Stimulated activated memory B cell treated with anti-CD40 and anti-IgM and Interleukin-4, amounts not matched to agents 10 μg/mL and 1 μg/mL and 100 μg/mL, for 72 hours (primary cell): ENCODE results near the gene CKAP4.

Source experiments
- ATAC-seq: fragments of 150-1000 bp; cut with Tn5 transposase; 2 replicates; pipeline ENCODE4 v1.10.0; 2021
- H3K27ac Mint-ChIP-seq: one replicate; pipeline ENCODE4 v1.8.0; 2022; ENCODE audit warnings: mild to moderate bottlenecking, mixed read lengths
- H3K27me3 Mint-ChIP-seq: one replicate; pipeline ENCODE4 v1.8.0; 2022; ENCODE audit warnings: mixed read lengths
- H3K36me3 Mint-ChIP-seq: one replicate; pipeline ENCODE4 v1.8.0; 2022; ENCODE audit warnings: mixed read lengths
- H3K4me1 Mint-ChIP-seq: one replicate; pipeline ENCODE4 v1.8.0; 2022; ENCODE audit warnings: mixed read lengths
- H3K4me3 Mint-ChIP-seq: one replicate; pipeline ENCODE4 v1.8.0; 2022; ENCODE audit warnings: mild to moderate bottlenecking, moderate library complexity, mixed read lengths
- H3K9me3 Mint-ChIP-seq: one replicate; pipeline ENCODE4 v1.8.0; 2022; ENCODE audit warnings: mixed read lengths

Gene CKAP4

DNA sequence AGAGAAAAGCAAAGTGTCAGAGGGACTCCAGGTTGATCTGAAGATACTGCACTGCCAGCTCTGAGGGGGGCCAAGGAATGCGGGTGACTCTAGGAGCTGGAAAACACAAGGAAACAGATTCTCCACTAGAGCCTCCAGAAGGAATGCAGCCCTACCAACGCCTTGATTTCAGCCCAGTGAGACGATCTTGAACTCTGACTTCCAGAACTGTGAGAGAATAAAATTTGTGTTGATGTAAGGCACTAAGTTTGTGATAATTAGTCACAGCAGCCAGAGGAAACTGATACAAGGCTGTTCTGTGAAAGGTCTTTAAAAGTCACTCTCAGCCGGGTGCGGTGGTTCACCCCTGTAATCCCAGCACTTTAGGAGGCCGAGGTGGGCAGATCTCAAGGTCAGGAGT, 34.2 kb downstream of the CKAP4 start:
- peaks cover 5% of the 10 kb centered on the region for H3K36me3 Mint-ChIP-seq
- no peaks in the 10 kb centered on the region for H3K4me1 Mint-ChIP-seq
- H3K4me3 Mint-ChIP-seq: no peak overlapping the region
- no peak overlapping the region for H3K27ac Mint-ChIP-seq
- no peak for ATAC-seq
- peaks cover 6% of the 10 kb centered on the region for H3K9me3 Mint-ChIP-seq
- peaks cover 88% of the 10 kb centered on the region for H3K27me3 Mint-ChIP-seq

- Mint-ChIP-seq H3K9me3 (peaks cover 9% of the 10 kb centered on the region), H3K4me1 (no peaks in the 10 kb centered on the region), H3K36me3 (no peaks in the 10 kb centered on the region), H3K27ac (no peak overlapping the region), H3K27me3 (peaks cover 91% of the 10 kb centered on the region), H3K4me3 (no peak overlapping the region)
- no peak for ATAC-seq
These were observed 35.8 kb downstream of the CKAP4 start for GRCh38 chr12:106211973-106212372.

DNA sequence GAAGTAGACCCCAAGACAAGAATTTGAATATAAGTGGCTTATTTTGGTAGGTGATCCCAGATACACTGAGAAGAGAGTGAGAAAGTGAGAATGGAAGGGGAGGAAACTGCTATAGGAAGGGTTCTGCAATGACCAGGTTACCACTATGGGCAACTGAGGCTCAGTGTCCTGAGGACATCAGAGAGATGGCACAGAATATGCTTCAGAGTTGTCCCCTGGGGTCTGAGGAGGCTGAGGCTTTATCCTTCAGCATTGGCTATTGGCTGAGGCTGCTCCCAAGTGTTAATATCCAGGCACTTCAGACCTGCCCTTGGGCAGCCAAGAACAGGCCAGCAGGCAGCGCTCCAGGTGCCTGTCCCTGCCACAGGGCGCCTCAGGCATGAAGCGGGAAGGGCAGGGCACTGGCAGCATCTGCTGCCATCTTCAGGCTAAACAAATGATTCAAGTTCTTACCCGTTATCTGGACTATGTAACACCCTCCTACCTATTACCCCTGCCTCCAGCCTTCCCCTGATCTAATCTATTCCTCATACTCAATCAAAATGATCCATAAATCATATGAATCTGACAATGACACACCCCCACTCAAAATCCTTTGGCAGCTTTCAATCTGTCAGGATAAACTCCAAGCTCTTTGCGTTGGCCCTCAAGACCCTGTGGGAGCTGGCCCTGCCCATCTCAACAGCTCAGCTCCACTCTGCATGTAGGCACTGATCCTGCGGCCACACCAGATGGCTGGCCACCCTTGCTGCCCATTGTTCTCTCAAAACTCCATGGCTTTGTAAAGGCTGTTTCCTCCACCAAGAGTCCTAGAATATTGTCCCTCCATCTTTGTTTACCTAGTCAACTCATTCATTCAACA, 42.4 kb downstream of the CKAP4 start:
- Mint-ChIP-seq H3K27ac (no peak overlapping the region), H3K36me3 (no peaks in the 10 kb centered on the region), H3K4me1 (no peaks in the 10 kb centered on the region), H3K4me3 (no peak overlapping the region), H3K27me3 (peaks cover 34% of the 10 kb centered on the region), H3K9me3 (peaks cover 14% of the 10 kb centered on the region)
- no peak for ATAC-seq

GRCh38 chr12:106204312-106204711, 43.5 kb downstream of the CKAP4 start:
- Mint-ChIP-seq H3K4me3 (no peak overlapping the region), H3K27me3 (peaks cover 22% of the 10 kb centered on the region), H3K27ac (no peak overlapping the region), H3K9me3 (peaks cover 14% of the 10 kb centered on the region), H3K4me1 (no peaks in the 10 kb centered on the region), H3K36me3 (no peaks in the 10 kb centered on the region)
- no peak for ATAC-seq

GRCh38 chr12:106197906-106198623, 49.8 kb downstream of the CKAP4 start:
- Mint-ChIP-seq H3K36me3 (no peaks in the 10 kb centered on the region), H3K27me3 (peaks cover 20% of the 10 kb centered on the region), H3K4me3 (no peak overlapping the region), H3K27ac (no peak overlapping the region), H3K4me1 (no peaks in the 10 kb centered on the region), H3K9me3 (no peaks in the 10 kb centered on the region)
- ATAC-seq: no peak

DNA sequence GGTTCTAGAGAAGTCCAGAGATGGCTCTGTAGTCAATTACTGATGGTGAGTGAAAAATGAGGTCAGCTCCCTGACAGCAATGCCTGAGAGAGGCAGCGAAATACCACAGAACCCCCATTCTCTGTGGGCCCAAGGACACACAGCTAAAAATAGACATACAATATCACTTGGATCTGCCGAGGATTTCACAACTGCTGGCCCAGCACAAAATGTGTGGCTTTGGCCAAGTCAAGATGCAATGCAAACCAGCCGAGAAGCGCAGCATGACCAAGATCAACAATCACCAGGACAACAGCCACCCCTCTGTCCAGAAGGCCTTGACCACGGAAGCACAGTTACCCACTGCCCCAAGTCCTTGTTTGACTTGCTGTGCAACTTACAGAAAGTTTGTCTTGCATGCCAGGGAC, 52.2 kb downstream of the CKAP4 start:
- H3K36me3 Mint-ChIP-seq: no peaks in the 10 kb centered on the region

DNA sequence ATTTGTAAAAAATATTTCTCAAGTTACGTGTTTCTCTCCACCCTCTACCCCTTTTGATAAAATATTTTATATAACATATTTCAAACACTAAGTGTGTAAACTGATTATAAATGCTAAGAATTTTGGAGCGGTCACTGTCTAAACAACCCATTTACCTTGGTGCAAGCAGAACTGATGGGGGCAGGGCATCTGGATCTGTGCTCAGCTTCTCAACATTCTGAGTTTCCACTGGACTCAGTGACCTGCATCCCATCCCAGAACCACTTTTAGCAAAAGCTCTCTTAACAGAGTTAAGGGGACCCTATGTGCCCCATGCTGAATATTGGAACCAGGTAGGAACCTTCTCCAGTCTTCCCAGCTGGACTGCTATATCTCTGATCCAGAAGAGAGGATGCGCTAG, 53.5 kb downstream of the CKAP4 start:
- H3K9me3 Mint-ChIP-seq: no peaks in the 10 kb centered on the region
- H3K4me1 Mint-ChIP-seq: no peaks in the 10 kb centered on the region
- no peak for ATAC-seq
- H3K4me3 Mint-ChIP-seq: no peak overlapping the region
- no peaks in the 10 kb centered on the region for H3K36me3 Mint-ChIP-seq
- no peak overlapping the region for H3K27ac Mint-ChIP-seq
- H3K27me3 Mint-ChIP-seq: peaks cover 20% of the 10 kb centered on the region

More for the DNA sequence above, 52.2 kb downstream of the CKAP4 start:
- Mint-ChIP-seq H3K27ac (no peak overlapping the region), H3K4me1 (no peaks in the 10 kb centered on the region), H3K4me3 (no peak overlapping the region), H3K27me3 (peaks cover 20% of the 10 kb centered on the region), H3K9me3 (no peaks in the 10 kb centered on the region)
- no peak for ATAC-seq

GRCh38 chr12:106193394-106194215, 54.2 kb downstream of the CKAP4 start:
- H3K27ac Mint-ChIP-seq: no peak overlapping the region
- ATAC-seq: no peak
- H3K9me3 Mint-ChIP-seq: no peaks in the 10 kb centered on the region
- H3K4me3 Mint-ChIP-seq: no peak overlapping the region
- no peaks in the 10 kb centered on the region for H3K36me3 Mint-ChIP-seq
- no peaks in the 10 kb centered on the region for H3K4me1 Mint-ChIP-seq
- H3K27me3 Mint-ChIP-seq: peaks cover 20% of the 10 kb centered on the region

DNA sequence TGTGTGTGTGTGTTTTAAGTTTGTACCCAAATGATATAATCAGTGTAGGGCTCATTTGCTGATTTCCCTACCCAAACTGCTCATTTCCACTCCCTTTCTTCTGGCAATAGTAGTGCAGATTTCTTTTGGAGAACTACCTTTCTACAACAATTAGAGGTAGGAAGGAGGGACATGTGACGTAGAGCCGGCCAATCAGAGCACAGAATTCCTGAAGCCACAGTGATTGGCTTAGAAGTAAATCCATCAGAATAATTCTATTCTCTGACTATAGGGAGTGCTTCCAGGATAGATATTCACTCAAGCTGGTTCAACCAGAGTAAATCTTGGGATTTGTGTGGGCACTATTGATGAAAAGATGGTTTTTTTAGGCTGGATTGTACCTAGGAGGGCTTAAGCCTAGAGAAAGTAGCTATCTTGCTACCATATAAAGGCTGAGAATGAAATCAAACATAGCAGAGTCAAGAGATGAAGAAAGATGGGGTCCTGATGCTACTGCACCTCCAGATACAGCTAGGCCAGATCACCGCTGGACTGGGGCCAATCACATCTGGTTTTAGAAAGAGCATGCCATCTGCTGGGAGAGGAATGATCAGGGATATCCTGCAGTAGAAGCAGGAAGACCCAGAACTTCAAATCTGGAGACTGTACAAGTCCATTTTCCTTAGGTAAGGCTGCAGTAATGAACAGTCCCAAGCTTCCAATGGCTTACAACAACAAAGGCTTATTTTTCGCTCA, 55.0 kb downstream of the CKAP4 start:
- Mint-ChIP-seq H3K4me1 (no peaks in the 10 kb centered on the region), H3K9me3 (no peaks in the 10 kb centered on the region), H3K36me3 (no peaks in the 10 kb centered on the region), H3K27me3 (peaks cover 12% of the 10 kb centered on the region), H3K4me3 (no peak overlapping the region), H3K27ac (no peak overlapping the region)
- no peak for ATAC-seq

DNA sequence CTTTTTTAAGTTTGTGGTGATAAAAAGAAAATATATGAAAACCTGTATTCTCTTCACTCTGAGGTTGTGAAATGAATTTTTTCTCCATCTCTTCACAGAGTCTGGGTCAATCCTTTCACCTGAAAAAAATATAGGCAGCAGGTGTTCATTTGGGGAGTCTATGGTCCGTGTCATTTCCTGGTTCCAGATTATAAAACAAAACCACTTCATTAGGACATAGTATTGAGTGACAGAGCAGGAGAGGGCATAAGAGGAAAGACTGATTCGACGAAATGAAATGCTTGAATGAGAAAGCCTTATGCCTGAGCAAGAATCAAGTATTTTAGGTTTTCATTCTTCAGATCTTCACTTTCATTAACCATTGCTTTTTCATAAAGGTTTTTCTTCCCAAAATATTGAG, 57.2 kb downstream of the CKAP4 start:
- Mint-ChIP-seq H3K4me1 (no peaks in the 10 kb centered on the region), H3K27ac (no peak overlapping the region), H3K4me3 (no peak overlapping the region), H3K27me3 (no peaks in the 10 kb centered on the region), H3K9me3 (no peaks in the 10 kb centered on the region), H3K36me3 (no peaks in the 10 kb centered on the region)
- ATAC-seq: no peak

- no peaks in the 10 kb centered on the region for H3K9me3 Mint-ChIP-seq
- H3K4me1 Mint-ChIP-seq: no peaks in the 10 kb centered on the region
- H3K36me3 Mint-ChIP-seq: no peaks in the 10 kb centered on the region
- ATAC-seq: no peak
- H3K4me3 Mint-ChIP-seq: no peak overlapping the region
- H3K27ac Mint-ChIP-seq: no peak overlapping the region
- no peaks in the 10 kb centered on the region for H3K27me3 Mint-ChIP-seq
These were observed 58.5 kb downstream of the CKAP4 start for GRCh38 chr12:106189341-106189740.

- H3K4me3 Mint-ChIP-seq: no peak overlapping the region
- H3K27ac Mint-ChIP-seq: no peak overlapping the region
- no peaks in the 10 kb centered on the region for H3K36me3 Mint-ChIP-seq
- H3K27me3 Mint-ChIP-seq: no peaks in the 10 kb centered on the region
- ATAC-seq: no peak
- H3K9me3 Mint-ChIP-seq: no peaks in the 10 kb centered on the region
- H3K4me1 Mint-ChIP-seq: no peaks in the 10 kb centered on the region
These were observed 59.6 kb downstream of the CKAP4 start for GRCh38 chr12:106188256-106188655.
